ENCODE results near the gene ULK2.

GRCh38 chr17:19833914-19834313, 33.8 kb downstream of the ULK2 start:
- no peak for TF ChIP-seq CTCF (IDR thresholded peaks at IDR 0.05; ENCODE audit: low read depth, low read length)
- no peak for TF ChIP-seq EZH2phosphoT487 (IDR thresholded peaks at IDR 0.05; ENCODE audit: low read depth)

Data from OCI-LY3 (cell line).